H9 (cell line): ENCODE results near the gene CHSY1. TPM values are rescaled to one million over a fixed set of nuclear protein-coding genes. Genes with fewer than 3 reads are reported as not detected.

ENCODE experiments used
- DNase-seq: peaks from one replicate; pipeline ENCODE4 v3.0.0-alpha.2; 2017
- H2AFZ ChIP-seq: one replicate; pipeline ENCODE4 v1.6.1; 2013; ENCODE audit warnings: mild to moderate bottlenecking, low read length, control low read depth, moderate library complexity
- H2AK5ac ChIP-seq: 2 replicates; pipeline ENCODE4 v1.6.1; 2013; ENCODE audit warnings: low read length, control low read depth, mixed read lengths; ENCODE audit not compliant: insufficient read length
- H2BK120ac ChIP-seq: one replicate; pipeline ENCODE4 v1.6.1; 2013; ENCODE audit warnings: low read depth, mild to moderate bottlenecking, low read length, control low read depth, inconsistent platforms; ENCODE audit not compliant: poor library complexity, severe bottlenecking
- H2BK12ac ChIP-seq: 2 replicates; pipeline ENCODE4 v1.6.1; 2013; ENCODE audit warnings: low read length, control low read depth, mixed read lengths, low read depth; ENCODE audit not compliant: insufficient read length
- H2BK15ac ChIP-seq: 2 replicates; pipeline ENCODE4 v1.6.1; 2013; ENCODE audit warnings: low read depth, low read length, control low read depth
- H2BK20ac ChIP-seq: one replicate; pipeline ENCODE4 v1.6.1; 2013; ENCODE audit warnings: low read depth, mild to moderate bottlenecking, low read length, control low read depth, inconsistent platforms; ENCODE audit not compliant: poor library complexity, severe bottlenecking
- H2BK5ac ChIP-seq: 2 replicates; pipeline ENCODE4 v1.6.1; 2013; ENCODE audit warnings: low read length, control low read depth, mixed read lengths; ENCODE audit not compliant: insufficient read length
- H3K14ac ChIP-seq: 2 replicates; pipeline ENCODE4 v1.6.1; 2013; ENCODE audit warnings: low read length, control low read depth; ENCODE audit not compliant: insufficient read depth
- H3K18ac ChIP-seq: 2 replicates; pipeline ENCODE4 v1.6.1; 2013; ENCODE audit warnings: low read depth, mild to moderate bottlenecking, mixed read lengths, low read length, control low read depth; ENCODE audit not compliant: insufficient read length
- H3K23ac ChIP-seq: 2 replicates; pipeline ENCODE4 v1.6.1; 2013; ENCODE audit warnings: low read length, control low read depth, mixed read lengths, low read depth; ENCODE audit not compliant: insufficient read length
- H3K23me2 ChIP-seq: 2 replicates; pipeline ENCODE4 v1.6.1; 2013; ENCODE audit warnings: low read depth, mild to moderate bottlenecking, mixed read lengths, low read length, control low read depth; ENCODE audit not compliant: insufficient read length, poor library complexity, severe bottlenecking
- H3K27ac ChIP-seq: 2 replicates; pipeline ENCODE4 v1.5.1; 2013; ENCODE audit warnings: low read length, control low read depth, mixed read lengths, low read depth; ENCODE audit not compliant: insufficient read length
- H3K27me3 ChIP-seq: 2 replicates; pipeline ENCODE4 v1.6.1; 2013; ENCODE audit warnings: low read length, control low read depth, inconsistent platforms; ENCODE audit not compliant: insufficient read depth
- H3K4ac ChIP-seq: 2 replicates; pipeline ENCODE4 v1.6.1; 2013; ENCODE audit warnings: low read depth, mild to moderate bottlenecking, control low read depth, inconsistent platforms, low read length, moderate library complexity
- H3K4me1 ChIP-seq: 2 replicates; pipeline ENCODE4 v1.6.1; 2013; ENCODE audit warnings: low read length, control low read depth, inconsistent platforms; ENCODE audit not compliant: insufficient read depth
- H3K4me2 ChIP-seq: 2 replicates; pipeline ENCODE4 v1.6.1; 2013; ENCODE audit warnings: low read length, control low read depth, mixed read lengths; ENCODE audit not compliant: insufficient read length, insufficient read depth
- H3K56ac ChIP-seq: 2 replicates; pipeline ENCODE4 v1.6.1; 2013; ENCODE audit warnings: low read depth, mild to moderate bottlenecking, mixed read lengths, low read length, control low read depth; ENCODE audit not compliant: insufficient read length
- H3K79me1 ChIP-seq: 2 replicates; pipeline ENCODE4 v1.6.1; 2013; ENCODE audit warnings: low read depth, mild to moderate bottlenecking, moderate library complexity, low read length, control low read depth, inconsistent platforms; ENCODE audit not compliant: insufficient read depth, poor library complexity, severe bottlenecking
- H3K79me2 ChIP-seq: 2 replicates; pipeline ENCODE4 v1.6.1; 2013; ENCODE audit warnings: low read length, control low read depth, inconsistent platforms; ENCODE audit not compliant: insufficient read depth
- H3K9ac ChIP-seq: 2 replicates; pipeline ENCODE4 v1.6.1; 2013; ENCODE audit warnings: low read length, control low read depth, mixed read lengths; ENCODE audit not compliant: insufficient read length; ENCODE audit errors: extremely low read depth
- H3K9me3 ChIP-seq: one replicate; pipeline ENCODE4 v1.6.1; 2013; ENCODE audit warnings: low read depth, low read length, inconsistent platforms; ENCODE audit not compliant: control insufficient read depth
- H3T11ph ChIP-seq: one replicate; pipeline ENCODE4 v1.6.1; 2013; ENCODE audit warnings: mild to moderate bottlenecking, low read length, control low read depth, inconsistent platforms
- H4K20me1 ChIP-seq: one replicate; pipeline ENCODE4 v1.6.1; 2013; ENCODE audit not compliant: control insufficient read depth, insufficient read length, insufficient read depth
- H4K5ac ChIP-seq: 2 replicates; pipeline ENCODE4 v1.6.1; 2013; ENCODE audit warnings: low read depth, mild to moderate bottlenecking, mixed read lengths, low read length, control low read depth; ENCODE audit not compliant: insufficient read length
- H4K8ac ChIP-seq: replicated peaks from 2 replicates; pipeline ENCODE4 v1.6.1; 2013; ENCODE audit warnings: low read length, control low read depth, mixed read lengths, low read depth; ENCODE audit not compliant: insufficient read length
- H4K91ac ChIP-seq: 2 replicates; pipeline ENCODE4 v1.6.1; 2013; ENCODE audit warnings: low read depth, mild to moderate bottlenecking, moderate library complexity, mixed read lengths, low read length, control low read depth; ENCODE audit not compliant: insufficient read length
- H3K27ac Mint-ChIP-seq, 3 experiments: 2 replicates in 2 of 3; 3 replicates in 1 of 3; pipeline ENCODE4 v1.8.0; 2020 to 2021; ENCODE audit warnings: mixed read lengths in 3 of 3, mild to moderate bottlenecking in 1 of 3, moderate library complexity in 1 of 3
- H3K27me3 Mint-ChIP-seq: 2 replicates; pipeline ENCODE4 v1.8.0; 2021; ENCODE audit warnings: low read depth, mild to moderate bottlenecking, moderate library complexity, mixed read lengths
- H3K36me3 Mint-ChIP-seq, 3 experiments: 2 replicates in 2 of 3; 3 replicates in 1 of 3; pipeline ENCODE4 v1.8.0; 2020 to 2021; ENCODE audit warnings: low read depth in 3 of 3, mixed read lengths in 3 of 3; ENCODE audit not compliant: insufficient read depth in 1 of 3
- H3K4me1 Mint-ChIP-seq, 2 experiments: 2 replicates each; pipeline ENCODE4 v1.8.0; 2020; ENCODE audit warnings: mixed read lengths in 2 of 2
- H3K4me3 Mint-ChIP-seq, 2 experiments: 2 replicates in 1 of 2; 3 replicates in 1 of 2; pipeline ENCODE4 v1.8.0; 2020 to 2021; ENCODE audit warnings: mild to moderate bottlenecking in 2 of 2, mixed read lengths in 2 of 2, moderate library complexity in 1 of 2
- H3K9me3 Mint-ChIP-seq, 2 experiments: 2 replicates in 1 of 2; 3 replicates in 1 of 2; pipeline ENCODE4 v1.8.0; 2020; ENCODE audit warnings: mild to moderate bottlenecking in 2 of 2, mixed read lengths in 2 of 2, moderate library complexity in 1 of 2
- CTCF ChIP-seq: fragments of 200-600 bp; sonication (generic); conservative IDR thresholded peaks from 3 replicates; pipeline ENCODE4 v1.8.0; 2021; ENCODE audit warnings: antibody characterized with exemption, mild to moderate bottlenecking
- whole genome bisulfite sequencing: extraction: QIAGEN DNeasy Blood & Tissue Kit; methylation state at CpG from one replicate; pipeline ENCODE4 v1.1.7; 2013; ENCODE audit warnings: missing lambda C conversion rate, low lambda C conversion rate, mixed read lengths; ENCODE audit not compliant: insufficient read length; ENCODE audit errors: extremely low coverage; 5-methylcytosine and 5-hydroxymethylcytosine counted together
- total RNA-seq: library from RNA; stranded (reverse); gene quantifications from 2 replicates; pipeline ENCODE4 v1.2.1, GENCODE V29; 2021

CHSY1 gene
- total RNA-seq, 1 experiment from 2014 or later, result 68.3 TPM

GRCh38 chr15:101213147-101213546 lies 38.7 kb downstream of the CHSY1 start:
- no peaks in the 10 kb centered on the region for H3K9me3 ChIP-seq
- no peak overlapping the region for H3K9ac ChIP-seq
- no peak overlapping the region for H2BK12ac ChIP-seq
- Mint-ChIP-seq H3K4me3 (no peak overlapping the region), H3K9me3 (no peaks in the 10 kb centered on the region), H3K36me3 (peaks cover 0 to 4% (median 1%) of the 10 kb centered on the region in 3 experiments; a peak in 3 of 7 replicates), H3K27ac (no peak overlapping the region), H3K4me1 (peaks cover 3 to 13% of the 10 kb centered on the region in 2 experiments), H3K27me3 (no peaks in the 10 kb centered on the region)
- no peak overlapping the region for H3K23ac ChIP-seq
- H3K27me3 ChIP-seq, result no peaks in the 10 kb centered on the region
- no peak overlapping the region for H3K27ac ChIP-seq
- no peak overlapping the region for H4K91ac ChIP-seq
- peaks cover 4% of the 10 kb centered on the region for H3K79me1 ChIP-seq
- no peak overlapping the region for H2BK120ac ChIP-seq
- no peak overlapping the region for H3T11ph ChIP-seq
- H3K14ac ChIP-seq, result no peak overlapping the region
- TF ChIP-seq CTCF, result no peak
- H3K18ac ChIP-seq, result no peak overlapping the region
- H2BK5ac ChIP-seq, result no peak overlapping the region
- H3K79me2 ChIP-seq, result peaks cover 46% of the 10 kb centered on the region; the same call in 1 of the 2 replicates
- H3K4ac ChIP-seq, result no peak overlapping the region
- no peak overlapping the region for H4K5ac ChIP-seq
- no peak overlapping the region for H4K8ac ChIP-seq
- no peaks in the 10 kb centered on the region for H4K20me1 ChIP-seq
- H2BK20ac ChIP-seq, result no peak overlapping the region
- no peak overlapping the region for H2BK15ac ChIP-seq
- DNase-seq, result no peak
- no peak overlapping the region for H2AFZ ChIP-seq
- H2AK5ac ChIP-seq, result no peak overlapping the region
- H3K4me1 ChIP-seq, result no peaks in the 10 kb centered on the region
- H3K56ac ChIP-seq, result no peak overlapping the region
- no peak overlapping the region for H3K4me2 ChIP-seq
- no peaks in the 10 kb centered on the region for H3K23me2 ChIP-seq
- no CpG with 5 or more reads among the region's 3 CpGs for WGBS
